GM12878 (cell line): ENCODE measurements around the gene SCNN1A. TPM values are rescaled to one million over a fixed set of nuclear protein-coding genes. Genes with fewer than 3 reads are reported as not detected.
A peak's percentile ranks its signal among the peaks of the same experiment; 100 is the strongest.

Source experiments
- ASH2L ChIP-seq: fragments of 300-600, 200-600 bp; sonication (generic); IDR thresholded peaks from 2 replicates; pipeline ENCODE4 v1.6.1; 2017; ENCODE audit warnings: low read depth, mild to moderate bottlenecking, borderline replicate concordance
- BMI1 ChIP-seq: fragments of 450-650 bp; IDR thresholded peaks from 2 replicates; pipeline ENCODE4 v1.6.1; 2016; ENCODE audit warnings: mild to moderate bottlenecking, moderate library complexity, borderline replicate concordance
- CBFB ChIP-seq: IDR thresholded peaks from 2 replicates; pipeline ENCODE4 v1.6.1; 2016; ENCODE audit warnings: antibody characterized with exemption, low read depth
- CHD1 ChIP-seq: IDR thresholded peaks from 2 replicates; pipeline ENCODE4 v1.6.1; 2012; ENCODE audit warnings: low read depth, low read length, improper control_type of control experiment
- IRF4 ChIP-seq: IDR thresholded peaks from 2 replicates; pipeline ENCODE4 v1.6.1; 2011; ENCODE audit warnings: low read depth, low read length
- KAT2A ChIP-seq: conservative IDR thresholded peaks from 2 replicates; pipeline ENCODE4 v1.6.1; 2011; ENCODE audit warnings: low read depth, low read length; ENCODE audit not compliant: control insufficient read depth
- KDM1A ChIP-seq: fragments of 200-600 bp; sonication (generic); IDR thresholded peaks from 2 replicates; pipeline ENCODE4 v1.6.1; 2016; ENCODE audit warnings: borderline replicate concordance
- LARP7 ChIP-seq: fragments of 450-650 bp; IDR thresholded peaks from 2 replicates; pipeline ENCODE4 v1.6.1; 2017; ENCODE audit warnings: mild to moderate bottlenecking
- MAX ChIP-seq: IDR thresholded peaks from 2 replicates; pipeline ENCODE4 v1.6.1; 2012; ENCODE audit warnings: low read depth, low read length, improper control_type of control experiment
- MEF2B ChIP-seq: fragments of 450-650 bp; IDR thresholded peaks from 2 replicates; pipeline ENCODE4 v1.6.1; 2018; ENCODE audit warnings: mild to moderate bottlenecking, moderate library complexity; ENCODE audit not compliant: partially characterized antibody, poor library complexity, severe bottlenecking
- MLLT1 ChIP-seq: fragments of 450-650 bp; IDR thresholded peaks from 2 replicates; pipeline ENCODE4 v1.6.1; 2016; ENCODE audit warnings: mild to moderate bottlenecking
- NFIC ChIP-seq: IDR thresholded peaks from 2 replicates; pipeline ENCODE4 v1.6.1; 2012; ENCODE audit warnings: low read depth, mild to moderate bottlenecking, inconsistent platforms, low read length, moderate library complexity
- NRF1 ChIP-seq: conservative IDR thresholded peaks from 2 replicates; pipeline ENCODE4 v1.6.1; 2011; ENCODE audit warnings: mild to moderate bottlenecking, low read depth, low read length, improper control_type of control experiment
- PAX5 ChIP-seq: IDR thresholded peaks from 2 replicates; pipeline ENCODE4 v1.6.1; 2011; ENCODE audit warnings: low read depth, low read length, borderline replicate concordance
- POLR2AphosphoS2 ChIP-seq: IDR thresholded peaks from 2 replicates; pipeline ENCODE4 v1.6.1; 2011; ENCODE audit warnings: low read depth, mild to moderate bottlenecking, low read length, improper control_type of control experiment, moderate library complexity
- RUNX3 ChIP-seq: IDR thresholded peaks from 2 replicates; pipeline ENCODE4 v1.6.1; 2012; ENCODE audit warnings: low read length, inconsistent platforms
- TBL1XR1 ChIP-seq: IDR thresholded peaks from 2 replicates; pipeline ENCODE4 v1.6.1; 2012; ENCODE audit warnings: low read depth, low read length, improper control_type of control experiment
- ZBED1 ChIP-seq: IDR thresholded peaks from 2 replicates; pipeline ENCODE4 v1.6.1; 2016; ENCODE audit warnings: borderline replicate concordance
- ZNF384 ChIP-seq: IDR thresholded peaks from 2 replicates; pipeline ENCODE4 v1.6.1; 2012; ENCODE audit warnings: low read depth, mild to moderate bottlenecking, low read length, improper control_type of control experiment, borderline replicate concordance
- ZSCAN29 ChIP-seq: fragments of 450-650 bp; IDR thresholded peaks from 2 replicates; pipeline ENCODE4 v1.6.1; 2017; ENCODE audit warnings: mild to moderate bottlenecking, moderate library complexity
- polyA plus RNA-seq, 11 experiments: library from polyadenylated mRNA; depleted of rRNA in 4 of 11; unstranded in 6 of 11; stranded (reverse) in 5 of 11; fragments of >200 nt; fragmentation: Nextera tagmentation in 4 of 11; fragmentation: Illumina TruSeq in 1 of 11; extraction: Ambion mirVana in 4 of 11; extraction: Trizol in 1 of 11; gene quantifications; 1 replicate in 1 of 11; 2 replicates in 10 of 11; pipeline versions ENCODE4 v1.2.1 to v1.2.3, GENCODE V29; 2011 to 2016; ENCODE audit warnings: inconsistent platforms in 2 of 11, missing spikeins in 2 of 11, low read depth in 1 of 11
- total RNA-seq, 4 experiments: library from RNA; depleted of rRNA in 3 of 4; stranded (reverse); fragments of >200 nt in 3 of 4; fragmentation: Illumina TruSeq in 1 of 4; extraction: Trizol in 1 of 4; gene quantifications; 2 replicates each; pipeline versions ENCODE4 v1.2.1 to v1.2.3, GENCODE V29; 2013 to 2021
- TF ChIP-seq, protein P1 (sequence below): fragments of 450-650 bp; IDR thresholded peaks from 2 replicates; pipeline ENCODE4 v1.6.1; 2016; ENCODE audit warnings: mild to moderate bottlenecking, moderate library complexity, borderline replicate concordance
- TF ChIP-seq, protein P2 (sequence below): fragments of 450-650 bp; IDR thresholded peaks from 2 replicates; pipeline ENCODE4 v1.6.1; 2014; ENCODE audit warnings: mild to moderate bottlenecking

SCNN1A gene
- total and polyA plus RNA-seq, 10 of the 15 experiments (the other 5 are each of a cell fraction or from before 2014, with no cell fraction given) = 0.14 to 0.69 TPM; not detected in 8

- TF ChIP-seq MLLT1 = peak; percentile 21; the same call in 1 of the 2 replicates
- no peak for TF ChIP-seq PAX5
- no peak for TF ChIP-seq IRF4
- TF ChIP-seq, protein P1, sequence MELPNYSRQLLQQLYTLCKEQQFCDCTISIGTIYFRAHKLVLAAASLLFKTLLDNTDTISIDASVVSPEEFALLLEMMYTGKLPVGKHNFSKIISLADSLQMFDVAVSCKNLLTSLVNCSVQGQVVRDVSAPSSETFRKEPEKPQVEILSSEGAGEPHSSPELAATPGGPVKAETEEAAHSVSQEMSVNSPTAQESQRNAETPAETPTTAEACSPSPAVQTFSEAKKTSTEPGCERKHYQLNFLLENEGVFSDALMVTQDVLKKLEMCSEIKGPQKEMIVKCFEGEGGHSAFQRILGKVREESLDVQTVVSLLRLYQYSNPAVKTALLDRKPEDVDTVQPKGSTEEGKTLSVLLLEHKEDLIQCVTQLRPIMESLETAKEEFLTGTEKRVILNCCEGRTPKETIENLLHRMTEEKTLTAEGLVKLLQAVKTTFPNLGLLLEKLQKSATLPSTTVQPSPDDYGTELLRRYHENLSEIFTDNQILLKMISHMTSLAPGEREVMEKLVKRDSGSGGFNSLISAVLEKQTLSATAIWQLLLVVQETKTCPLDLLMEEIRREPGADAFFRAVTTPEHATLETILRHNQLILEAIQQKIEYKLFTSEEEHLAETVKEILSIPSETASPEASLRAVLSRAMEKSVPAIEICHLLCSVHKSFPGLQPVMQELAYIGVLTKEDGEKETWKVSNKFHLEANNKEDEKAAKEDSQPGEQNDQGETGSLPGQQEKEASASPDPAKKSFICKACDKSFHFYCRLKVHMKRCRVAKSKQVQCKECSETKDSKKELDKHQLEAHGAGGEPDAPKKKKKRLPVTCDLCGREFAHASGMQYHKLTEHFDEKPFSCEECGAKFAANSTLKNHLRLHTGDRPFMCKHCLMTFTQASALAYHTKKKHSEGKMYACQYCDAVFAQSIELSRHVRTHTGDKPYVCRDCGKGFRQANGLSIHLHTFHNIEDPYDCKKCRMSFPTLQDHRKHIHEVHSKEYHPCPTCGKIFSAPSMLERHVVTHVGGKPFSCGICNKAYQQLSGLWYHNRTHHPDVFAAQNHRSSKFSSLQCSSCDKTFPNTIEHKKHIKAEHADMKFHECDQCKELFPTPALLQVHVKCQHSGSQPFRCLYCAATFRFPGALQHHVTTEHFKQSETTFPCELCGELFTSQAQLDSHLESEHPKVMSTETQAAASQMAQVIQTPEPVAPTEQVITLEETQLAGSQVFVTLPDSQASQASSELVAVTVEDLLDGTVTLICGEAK = peak; percentile 53; the same call in 1 of the 2 replicates
- peak; percentile 77 for TF ChIP-seq CBFB
- 0 out of 2 replicates have a peak, but pooled peaks have one; percentile 22 for TF ChIP-seq POLR2AphosphoS2
- TF ChIP-seq ASH2L = no peak
- TF ChIP-seq ZNF384 = no peak
- TF ChIP-seq ZBED1 = no peak
- TF ChIP-seq MAX = no peak; the same call in 1 of the 2 replicates
- TF ChIP-seq TBL1XR1 = no peak
- TF ChIP-seq, protein P2, sequence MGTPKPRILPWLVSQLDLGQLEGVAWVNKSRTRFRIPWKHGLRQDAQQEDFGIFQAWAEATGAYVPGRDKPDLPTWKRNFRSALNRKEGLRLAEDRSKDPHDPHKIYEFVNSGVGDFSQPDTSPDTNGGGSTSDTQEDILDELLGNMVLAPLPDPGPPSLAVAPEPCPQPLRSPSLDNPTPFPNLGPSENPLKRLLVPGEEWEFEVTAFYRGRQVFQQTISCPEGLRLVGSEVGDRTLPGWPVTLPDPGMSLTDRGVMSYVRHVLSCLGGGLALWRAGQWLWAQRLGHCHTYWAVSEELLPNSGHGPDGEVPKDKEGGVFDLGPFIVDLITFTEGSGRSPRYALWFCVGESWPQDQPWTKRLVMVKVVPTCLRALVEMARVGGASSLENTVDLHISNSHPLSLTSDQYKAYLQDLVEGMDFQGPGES = no peak
- no peak for TF ChIP-seq CHD1
- peak; percentile 89 for TF ChIP-seq RUNX3
- TF ChIP-seq LARP7 = peak; percentile 36; the same call in 1 of the 2 replicates
- no peak for TF ChIP-seq NRF1
- no peak for TF ChIP-seq KAT2A
- TF ChIP-seq KDM1A = no peak
- no peak; the same call in 1 of the 2 replicates for TF ChIP-seq NFIC
- no peak for TF ChIP-seq ZSCAN29
- TF ChIP-seq MEF2B = no peak
- no peak for TF ChIP-seq BMI1
Measured at GRCh38 chr12:6335451-6336078, 39.8 kb downstream of the SCNN1A start (continued).
